Measurements from ENCODE around the gene CNNM3.

The CNNM3 gene

GRCh38 chr2:96830044-96830562, 14.0 kb downstream of the CNNM3 start:
- ChIA-PET POLR2A (no interaction called here), CTCF (no interaction called here)
- H3K9me3 ChIP-seq (ENCODE audit: control insufficient read depth, insufficient read depth, low read depth, low read length), result no peaks in the 10 kb centered on the region
- no peak overlapping the region for H3K27ac ChIP-seq (ENCODE audit: extremely low read depth, low read depth, low read length)
- H3K4me3 ChIP-seq (ENCODE audit: low read depth, low read length), result no peak overlapping the region
- TF ChIP-seq ZNF555 (tag by site-specific recombination; conservative IDR thresholded peaks at IDR 0.05) (no peak), ZNF426 (tag by site-specific recombination; IDR thresholded peaks at IDR 0.05) (no peak), ZNF658 (tag by site-specific recombination; IDR thresholded peaks at IDR 0.05) (no peak), GLIS1 (tag by site-specific recombination; IDR thresholded peaks at IDR 0.05) (no peak), ZNF398 (tag by site-specific recombination; IDR thresholded peaks at IDR 0.05) (no peak), IKZF3 (tag by site-specific recombination; IDR thresholded peaks at IDR 0.05) (no peak), BCL11B (tag by site-specific recombination; IDR thresholded peaks at IDR 0.05; ENCODE audit: low read depth) (no peak), ZNF211 (tag by site-specific recombination; IDR thresholded peaks at IDR 0.05; ENCODE audit: low read depth) (no peak), SETDB1 (IDR thresholded peaks at IDR 0.05; ENCODE audit: insufficient read length, low read length) (no peak), MZF1 (tag by site-specific recombination; IDR thresholded peaks at IDR 0.05; ENCODE audit: borderline replicate concordance) (no peak), ZSCAN18 (tag by site-specific recombination; IDR thresholded peaks at IDR 0.05) (no peak), REPIN1 (tag by site-specific recombination; IDR thresholded peaks at IDR 0.05; ENCODE audit: low read depth) (no peak), GLI4 (tag by site-specific recombination; IDR thresholded peaks at IDR 0.05) (no peak), ZNF292 (tag by site-specific recombination; IDR thresholded peaks at IDR 0.05; ENCODE audit: borderline replicate concordance, low read depth) (no peak), ZNF48 (tag by site-specific recombination; IDR thresholded peaks at IDR 0.05) (no peak), EGR2 (tag by site-specific recombination; IDR thresholded peaks at IDR 0.05; ENCODE audit: low read depth) (no peak), TRIM28 (IDR thresholded peaks at IDR 0.05; ENCODE audit: borderline replicate concordance, low read length) (no peak), TCF7L2 (IDR thresholded peaks at IDR 0.05; ENCODE audit: borderline replicate concordance, low read depth, low read length) (no peak)
- TF ChIP-seq, protein P1, sequence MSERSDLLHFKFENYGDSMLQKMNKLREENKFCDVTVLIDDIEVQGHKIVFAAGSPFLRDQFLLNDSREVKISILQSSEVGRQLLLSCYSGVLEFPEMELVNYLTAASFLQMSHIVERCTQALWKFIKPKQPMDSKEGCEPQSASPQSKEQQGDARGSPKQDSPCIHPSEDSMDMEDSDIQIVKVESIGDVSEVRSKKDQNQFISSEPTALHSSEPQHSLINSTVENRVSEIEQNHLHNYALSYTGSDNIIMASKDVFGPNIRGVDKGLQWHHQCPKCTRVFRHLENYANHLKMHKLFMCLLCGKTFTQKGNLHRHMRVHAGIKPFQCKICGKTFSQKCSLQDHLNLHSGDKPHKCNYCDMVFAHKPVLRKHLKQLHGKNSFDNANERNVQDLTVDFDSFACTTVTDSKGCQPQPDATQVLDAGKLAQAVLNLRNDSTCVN (tag by site-specific recombination; optimal IDR thresholded peaks at IDR 0.05), result no peak
- TF ChIP-seq, protein P2, sequence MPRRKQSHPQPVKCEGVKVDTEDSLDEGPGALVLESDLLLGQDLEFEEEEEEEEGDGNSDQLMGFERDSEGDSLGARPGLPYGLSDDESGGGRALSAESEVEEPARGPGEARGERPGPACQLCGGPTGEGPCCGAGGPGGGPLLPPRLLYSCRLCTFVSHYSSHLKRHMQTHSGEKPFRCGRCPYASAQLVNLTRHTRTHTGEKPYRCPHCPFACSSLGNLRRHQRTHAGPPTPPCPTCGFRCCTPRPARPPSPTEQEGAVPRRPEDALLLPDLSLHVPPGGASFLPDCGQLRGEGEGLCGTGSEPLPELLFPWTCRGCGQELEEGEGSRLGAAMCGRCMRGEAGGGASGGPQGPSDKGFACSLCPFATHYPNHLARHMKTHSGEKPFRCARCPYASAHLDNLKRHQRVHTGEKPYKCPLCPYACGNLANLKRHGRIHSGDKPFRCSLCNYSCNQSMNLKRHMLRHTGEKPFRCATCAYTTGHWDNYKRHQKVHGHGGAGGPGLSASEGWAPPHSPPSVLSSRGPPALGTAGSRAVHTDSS (tag by site-specific recombination; IDR thresholded peaks at IDR 0.05), result no peak
- H3K4me1 ChIP-seq (ENCODE audit: control insufficient read depth, insufficient read depth, low read length), result peaks cover 4% of the 10 kb centered on the region; the same call in 1 of the 2 replicates
- peaks cover 33 to 88% of the 10 kb centered on the region in 2 experiments for H3K36me3 ChIP-seq (ENCODE audit: control insufficient read depth in 2 of 2, insufficient read depth in 1 of 2, low read length in 2 of 2)

- peaks cover 4% of the 10 kb centered on the region; the same call in 1 of the 2 replicates for H3K4me1 ChIP-seq (ENCODE audit: control insufficient read depth, insufficient read depth, low read length)
- POLR2A ChIA-PET, result no interaction called here
- no peaks in the 10 kb centered on the region for H3K9me3 ChIP-seq (ENCODE audit: control insufficient read depth, insufficient read depth, low read depth, low read length)
- CTCF ChIA-PET, result interaction anchor here (1.7 kb wide), 1 partner anchor 25 kb away, joined by 3 read pairs; no protein-coding TSS in a partner anchor
- peaks cover 24 to 78% of the 10 kb centered on the region in 2 experiments for H3K36me3 ChIP-seq (ENCODE audit: control insufficient read depth in 2 of 2, insufficient read depth in 1 of 2, low read length in 2 of 2)
- H3K27ac ChIP-seq (ENCODE audit: extremely low read depth, low read depth, low read length), result no peak overlapping the region
- H3K4me3 ChIP-seq (ENCODE audit: low read depth, low read length), result no peak overlapping the region
- TF ChIP-seq BCL11A (tag by site-specific recombination; IDR thresholded peaks at IDR 0.05; ENCODE audit: low read depth) (no peak), ZNF488 (tag by site-specific recombination; IDR thresholded peaks at IDR 0.05) (no peak), ZNF16 (tag by site-specific recombination; IDR thresholded peaks at IDR 0.05; ENCODE audit: low read depth) (no peak), HOXA7 (CRISPR knock-in tag; IDR thresholded peaks at IDR 0.05; ENCODE audit: borderline replicate concordance) (no peak)
- TF ChIP-seq, protein P3, sequence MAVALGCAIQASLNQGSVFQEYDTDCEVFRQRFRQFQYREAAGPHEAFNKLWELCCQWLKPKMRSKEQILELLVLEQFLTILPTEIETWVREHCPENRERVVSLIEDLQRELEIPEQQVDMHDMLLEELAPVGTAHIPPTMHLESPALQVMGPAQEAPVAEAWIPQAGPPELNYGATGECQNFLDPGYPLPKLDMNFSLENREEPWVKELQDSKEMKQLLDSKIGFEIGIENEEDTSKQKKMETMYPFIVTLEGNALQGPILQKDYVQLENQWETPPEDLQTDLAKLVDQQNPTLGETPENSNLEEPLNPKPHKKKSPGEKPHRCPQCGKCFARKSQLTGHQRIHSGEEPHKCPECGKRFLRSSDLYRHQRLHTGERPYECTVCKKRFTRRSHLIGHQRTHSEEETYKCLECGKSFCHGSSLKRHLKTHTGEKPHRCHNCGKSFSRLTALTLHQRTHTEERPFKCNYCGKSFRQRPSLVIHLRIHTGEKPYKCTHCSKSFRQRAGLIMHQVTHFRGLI (tag by site-specific recombination; IDR thresholded peaks at IDR 0.05), result no peak
Measured at GRCh38 chr2:96831679-96832078, 15.6 kb downstream of the CNNM3 start.
